Loucy (cell line): ENCODE data around the gene RBM14.

Source experiments
- H2AFZ ChIP-seq: fragments of 200-600 bp; sonication (generic); 2 replicates; pipeline ENCODE4 v1.6.0; 2016; ENCODE audit warnings: antibody characterized with exemption, mild to moderate bottlenecking, low read length, moderate library complexity
- H3F3A ChIP-seq: fragments of 200-600 bp; 2 replicates; pipeline ENCODE4 v1.6.0; 2016; ENCODE audit warnings: antibody characterized with exemption, low read depth, mild to moderate bottlenecking
- H3K27me3 ChIP-seq: fragments of 200-600 bp; sonication (generic); 2 replicates; pipeline ENCODE4 v1.6.1; 2014; ENCODE audit warnings: low read length, mild to moderate bottlenecking; ENCODE audit not compliant: insufficient read depth, poor library complexity, severe bottlenecking
- H3K36me3 ChIP-seq: fragments of 200-600 bp; sonication (generic); 2 replicates; pipeline ENCODE4 v1.6.1; 2016; ENCODE audit warnings: low read length; ENCODE audit not compliant: insufficient read depth
- H3K4me1 ChIP-seq: fragments of 200-600 bp; sonication (generic); 2 replicates; pipeline ENCODE4 v1.5.1; 2014; ENCODE audit warnings: low read length, mild to moderate bottlenecking; ENCODE audit not compliant: insufficient read depth, poor library complexity, severe bottlenecking
- H3K4me2 ChIP-seq: fragments of 200-600 bp; sonication (generic); 2 replicates; pipeline ENCODE4 v1.6.0; 2014; ENCODE audit warnings: antibody characterized with exemption, low read length, low read depth, mild to moderate bottlenecking; ENCODE audit not compliant: poor library complexity, severe bottlenecking
- H3K4me3 ChIP-seq: fragments of 200-600 bp; sonication (generic); 2 replicates; pipeline ENCODE4 v1.5.1; 2014; ENCODE audit warnings: low read length, mild to moderate bottlenecking, mixed read lengths; ENCODE audit not compliant: poor library complexity, severe bottlenecking
- H3K79me2 ChIP-seq: fragments of 200-600 bp; sonication (generic); 2 replicates; pipeline ENCODE4 v1.6.1; 2014; ENCODE audit warnings: low read length; ENCODE audit not compliant: insufficient read depth
- H3K9ac ChIP-seq: fragments of 200-600 bp; sonication (generic); 2 replicates; pipeline ENCODE4 v1.6.0; 2014; ENCODE audit warnings: mild to moderate bottlenecking, low read depth, low read length, moderate library complexity; ENCODE audit not compliant: poor library complexity, severe bottlenecking
- H3K9me2 ChIP-seq: fragments of 200-600 bp; sonication (generic); replicated peaks from 2 replicates; pipeline ENCODE4 v1.6.1; 2016; ENCODE audit warnings: low read depth, low read length, mixed read lengths
- H3K9me3 ChIP-seq: fragments of 200-600 bp; sonication (generic); 2 replicates; pipeline ENCODE4 v1.6.1; 2014; ENCODE audit warnings: mild to moderate bottlenecking, antibody characterized with exemption, low read length, low read depth; ENCODE audit not compliant: insufficient read depth
- H4K20me1 ChIP-seq: fragments of 200-600 bp; sonication (generic); 2 replicates; pipeline ENCODE4 v1.6.0; 2014; ENCODE audit warnings: antibody characterized with exemption, low read length, mild to moderate bottlenecking; ENCODE audit not compliant: insufficient read depth, poor library complexity, severe bottlenecking
- EZH2phosphoT487 ChIP-seq: fragments of 200-600 bp; IDR thresholded peaks from 2 replicates; pipeline ENCODE4 v1.6.1; 2018; ENCODE audit warnings: antibody characterized with exemption, mild to moderate bottlenecking, moderate library complexity, borderline replicate concordance
- TF ChIP-seq, protein P1 (sequence below): fragments of 200-600 bp; sonication (generic); conservative IDR thresholded peaks from 2 replicates; pipeline ENCODE4 v1.5.1; 2014; ENCODE audit warnings: mild to moderate bottlenecking, antibody characterized with exemption, low read length

Gene RBM14

DNA sequence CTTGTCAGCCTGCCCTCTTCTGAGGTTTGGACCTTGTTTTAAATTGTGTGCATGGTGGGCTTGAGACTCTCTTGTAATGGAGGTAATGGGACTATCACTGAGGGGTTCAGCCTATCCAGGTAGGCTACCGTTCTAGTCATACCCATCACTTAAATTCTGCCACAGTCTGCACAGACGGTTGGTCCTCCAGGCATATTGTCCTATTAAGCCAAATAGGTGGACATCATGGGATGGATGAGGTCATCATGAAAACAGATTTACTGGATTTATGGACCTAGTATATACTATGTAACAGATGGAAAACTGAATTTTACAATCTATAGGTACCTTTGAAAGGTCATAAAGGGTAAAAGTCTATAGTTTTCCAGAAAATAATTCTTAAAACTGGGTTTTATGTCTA lies 12.9 kb downstream of the RBM14 start:
- Histone ChIP-seq H3K4me2 (no peak overlapping the region), H4K20me1 (peaks cover 93% of the 10 kb centered on the region)

DNA sequence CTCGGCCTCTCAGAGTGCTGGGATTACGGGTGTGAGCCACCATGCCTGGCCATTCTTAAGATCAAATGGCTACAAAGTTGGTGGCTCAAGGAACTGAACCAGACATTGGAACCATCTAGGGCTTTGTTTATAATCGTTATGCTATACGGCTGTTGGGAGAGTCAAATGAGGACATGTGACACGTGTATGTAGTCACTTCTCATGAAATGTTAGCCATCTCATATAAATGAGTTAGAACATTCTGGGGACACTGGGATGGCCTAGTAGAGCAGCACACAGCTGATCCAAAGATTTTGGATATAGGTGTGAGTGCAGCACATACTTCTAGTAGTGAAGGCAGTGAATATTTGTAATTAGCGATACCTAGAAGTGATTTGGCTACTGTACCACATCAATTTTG lies 15.5 kb downstream of the RBM14 start:
- peaks cover 69% of the 10 kb centered on the region for H3K36me3 ChIP-seq
- no peak overlapping the region for H3K4me2 ChIP-seq
- no peaks in the 10 kb centered on the region for H3K9me2 ChIP-seq
- H4K20me1 ChIP-seq, result peaks cover 85% of the 10 kb centered on the region
- TF ChIP-seq, protein P1, sequence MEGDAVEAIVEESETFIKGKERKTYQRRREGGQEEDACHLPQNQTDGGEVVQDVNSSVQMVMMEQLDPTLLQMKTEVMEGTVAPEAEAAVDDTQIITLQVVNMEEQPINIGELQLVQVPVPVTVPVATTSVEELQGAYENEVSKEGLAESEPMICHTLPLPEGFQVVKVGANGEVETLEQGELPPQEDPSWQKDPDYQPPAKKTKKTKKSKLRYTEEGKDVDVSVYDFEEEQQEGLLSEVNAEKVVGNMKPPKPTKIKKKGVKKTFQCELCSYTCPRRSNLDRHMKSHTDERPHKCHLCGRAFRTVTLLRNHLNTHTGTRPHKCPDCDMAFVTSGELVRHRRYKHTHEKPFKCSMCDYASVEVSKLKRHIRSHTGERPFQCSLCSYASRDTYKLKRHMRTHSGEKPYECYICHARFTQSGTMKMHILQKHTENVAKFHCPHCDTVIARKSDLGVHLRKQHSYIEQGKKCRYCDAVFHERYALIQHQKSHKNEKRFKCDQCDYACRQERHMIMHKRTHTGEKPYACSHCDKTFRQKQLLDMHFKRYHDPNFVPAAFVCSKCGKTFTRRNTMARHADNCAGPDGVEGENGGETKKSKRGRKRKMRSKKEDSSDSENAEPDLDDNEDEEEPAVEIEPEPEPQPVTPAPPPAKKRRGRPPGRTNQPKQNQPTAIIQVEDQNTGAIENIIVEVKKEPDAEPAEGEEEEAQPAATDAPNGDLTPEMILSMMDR, result no peak
- no peak for TF ChIP-seq EZH2phosphoT487
- no peak overlapping the region for H3K9ac ChIP-seq
- no peaks in the 10 kb centered on the region for H3K27me3 ChIP-seq
- H3K79me2 ChIP-seq, result peaks cover 100% of the 10 kb centered on the region
- H3K4me3 ChIP-seq, result no peak overlapping the region
- H2AFZ ChIP-seq, result no peak overlapping the region
- H3K9me3 ChIP-seq, result no peaks in the 10 kb centered on the region
- H3K4me1 ChIP-seq, result no peaks in the 10 kb centered on the region
- peaks cover 7% of the 10 kb centered on the region for H3F3A ChIP-seq

More for the DNA sequence above, 12.9 kb downstream of the RBM14 start:
- H3K36me3 ChIP-seq, result peaks cover 87% of the 10 kb centered on the region
- no peak overlapping the region for H3K4me3 ChIP-seq
- no peaks in the 10 kb centered on the region for H3F3A ChIP-seq
- H3K4me1 ChIP-seq, result no peaks in the 10 kb centered on the region
- H3K9me2 ChIP-seq, result no peaks in the 10 kb centered on the region
- TF ChIP-seq, protein P1, result no peak
- no peak for TF ChIP-seq EZH2phosphoT487
- H3K27me3 ChIP-seq, result no peaks in the 10 kb centered on the region
- H3K9ac ChIP-seq, result no peak overlapping the region
- H2AFZ ChIP-seq, result no peak overlapping the region
- no peaks in the 10 kb centered on the region for H3K9me3 ChIP-seq
- H3K79me2 ChIP-seq, result peaks cover 100% of the 10 kb centered on the region

DNA sequence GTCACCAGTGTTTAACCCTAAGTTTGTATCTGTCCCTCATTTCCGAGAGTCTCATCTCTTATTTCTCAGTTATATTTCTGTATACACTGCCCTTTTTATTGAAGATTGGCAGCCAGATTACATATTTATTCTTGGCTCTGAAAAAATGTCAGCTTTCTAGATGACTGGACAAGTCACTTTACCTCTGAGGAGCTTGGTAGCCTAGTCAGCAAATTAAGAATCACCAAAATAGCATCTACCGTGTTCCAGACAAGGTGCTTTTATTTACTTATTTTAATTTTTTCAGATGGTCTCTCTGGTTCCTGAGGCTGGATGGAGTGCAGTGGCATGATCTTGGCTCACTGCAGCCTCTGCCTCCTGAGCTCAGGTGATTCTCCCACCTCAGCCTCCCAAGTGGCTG lies 16.5 kb downstream of the RBM14 start:
- Histone ChIP-seq H2AFZ (no peak overlapping the region), H3K79me2 (peaks cover 100% of the 10 kb centered on the region), H3K27me3 (no peaks in the 10 kb centered on the region), H3K9ac (no peak overlapping the region), H3K9me2 (no peaks in the 10 kb centered on the region), H3F3A (peaks cover 13% of the 10 kb centered on the region), H3K4me3 (no peak overlapping the region), H3K36me3 (peaks cover 58% of the 10 kb centered on the region), H3K4me1 (peaks cover 9% of the 10 kb centered on the region), H4K20me1 (peaks cover 75% of the 10 kb centered on the region), H3K4me2 (no peak overlapping the region), H3K9me3 (no peaks in the 10 kb centered on the region)
- TF ChIP-seq, protein P1, result no peak
- TF ChIP-seq EZH2phosphoT487, result no peak
